ENCODE results near the gene HDAC4. TPM values are rescaled to one million over a fixed set of nuclear protein-coding genes. Genes with fewer than 3 reads are reported as not detected.

Gene HDAC4
- polyA plus RNA-seq, 1 donor (not counting 4 experiments of a cell fraction or from before 2014, with no cell fraction given), result 2.9 TPM

DNA sequence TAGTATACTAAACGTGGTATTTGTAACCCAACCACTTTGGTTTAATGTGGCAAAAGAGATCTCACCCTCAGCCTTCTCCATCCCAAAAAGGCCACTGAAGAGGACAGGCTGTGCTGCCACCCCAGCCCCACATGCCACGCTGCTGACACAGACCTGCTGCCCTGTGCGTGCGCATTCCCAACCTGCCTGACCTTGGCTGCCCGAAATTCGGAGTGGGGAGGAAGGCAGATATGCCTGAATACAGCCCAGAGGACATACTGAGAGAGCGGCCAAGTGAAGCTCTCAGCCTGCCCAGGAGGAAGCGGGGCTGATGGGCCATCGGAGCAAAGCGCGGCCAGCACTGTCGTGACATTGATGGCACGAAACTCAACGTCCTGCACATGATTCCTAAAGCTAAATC lies 70.0 kb downstream of the HDAC4 start:
- H3K36me3 ChIP-seq (ENCODE audit: control insufficient read depth in 2 of 2, extremely low read depth in 1 of 2, insufficient read depth in 2 of 2, low read length in 2 of 2), result no peaks in the 10 kb centered on the region
- DNase-seq (ENCODE audit: low read depth, low spot score) (no peak), FAIRE-seq (no peak)
- no peaks in the 10 kb centered on the region for H3K27me3 ChIP-seq (ENCODE audit: control insufficient read depth, extremely low read depth, insufficient read depth, low read length)
- H3K4me3 ChIP-seq (ENCODE audit: control insufficient read depth in 2 of 3, extremely low read depth in 1 of 3, insufficient read depth in 2 of 3, low read depth in 1 of 3, low read length in 3 of 3), result no peak overlapping the region
- TF ChIP-seq EZH2 (IDR thresholded peaks at IDR 0.05; ENCODE audit: low read length), result no peak
- TF ChIP-seq, protein P1, sequence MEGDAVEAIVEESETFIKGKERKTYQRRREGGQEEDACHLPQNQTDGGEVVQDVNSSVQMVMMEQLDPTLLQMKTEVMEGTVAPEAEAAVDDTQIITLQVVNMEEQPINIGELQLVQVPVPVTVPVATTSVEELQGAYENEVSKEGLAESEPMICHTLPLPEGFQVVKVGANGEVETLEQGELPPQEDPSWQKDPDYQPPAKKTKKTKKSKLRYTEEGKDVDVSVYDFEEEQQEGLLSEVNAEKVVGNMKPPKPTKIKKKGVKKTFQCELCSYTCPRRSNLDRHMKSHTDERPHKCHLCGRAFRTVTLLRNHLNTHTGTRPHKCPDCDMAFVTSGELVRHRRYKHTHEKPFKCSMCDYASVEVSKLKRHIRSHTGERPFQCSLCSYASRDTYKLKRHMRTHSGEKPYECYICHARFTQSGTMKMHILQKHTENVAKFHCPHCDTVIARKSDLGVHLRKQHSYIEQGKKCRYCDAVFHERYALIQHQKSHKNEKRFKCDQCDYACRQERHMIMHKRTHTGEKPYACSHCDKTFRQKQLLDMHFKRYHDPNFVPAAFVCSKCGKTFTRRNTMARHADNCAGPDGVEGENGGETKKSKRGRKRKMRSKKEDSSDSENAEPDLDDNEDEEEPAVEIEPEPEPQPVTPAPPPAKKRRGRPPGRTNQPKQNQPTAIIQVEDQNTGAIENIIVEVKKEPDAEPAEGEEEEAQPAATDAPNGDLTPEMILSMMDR (optimal IDR thresholded peaks at IDR 0.05 in 1 of 3, IDR thresholded peaks at IDR 0.05 in 1 of 3, conservative IDR thresholded peaks at IDR 0.05 in 1 of 3; ENCODE audit: extremely low read depth in 1 of 3, insufficient read depth in 2 of 3, low read length in 3 of 3), result no peak
- H3K9me1 ChIP-seq (ENCODE audit: control insufficient read depth, extremely low read depth, insufficient read depth, low read length), result no peaks in the 10 kb centered on the region
- no peaks in the 10 kb centered on the region for H3K9me3 ChIP-seq (ENCODE audit: control insufficient read depth, low read depth, low read length)
- H3K27ac ChIP-seq (ENCODE audit: control insufficient read depth, insufficient read depth, low read length), result no peak overlapping the region
- H2AFZ ChIP-seq (ENCODE audit: control insufficient read depth, low read length), result no peak overlapping the region
- dilution Hi-C loops (cut with MboI; ENCODE audit: extremely low pct_ligation_motif_present, low sequenced_read_pairs), result no loop called here
- peaks cover 7% of the 10 kb centered on the region for H4K20me1 ChIP-seq (ENCODE audit: control insufficient read depth, extremely low read depth, insufficient read depth, low read length)
- H3K4me2 ChIP-seq (ENCODE audit: control insufficient read depth, extremely low read depth, insufficient read depth, low read depth, low read length), result no peak overlapping the region
- peaks cover 2% of the 10 kb centered on the region for H3K79me2 ChIP-seq (ENCODE audit: control insufficient read depth, insufficient read depth, low read length)
- H3K9ac ChIP-seq (ENCODE audit: control insufficient read depth, extremely low read depth, insufficient read depth, low read length), result no peak overlapping the region
- H3K4me1 ChIP-seq (ENCODE audit: control insufficient read depth, extremely low read depth, insufficient read depth, low read length), result peaks cover 6% of the 10 kb centered on the region

DNA sequence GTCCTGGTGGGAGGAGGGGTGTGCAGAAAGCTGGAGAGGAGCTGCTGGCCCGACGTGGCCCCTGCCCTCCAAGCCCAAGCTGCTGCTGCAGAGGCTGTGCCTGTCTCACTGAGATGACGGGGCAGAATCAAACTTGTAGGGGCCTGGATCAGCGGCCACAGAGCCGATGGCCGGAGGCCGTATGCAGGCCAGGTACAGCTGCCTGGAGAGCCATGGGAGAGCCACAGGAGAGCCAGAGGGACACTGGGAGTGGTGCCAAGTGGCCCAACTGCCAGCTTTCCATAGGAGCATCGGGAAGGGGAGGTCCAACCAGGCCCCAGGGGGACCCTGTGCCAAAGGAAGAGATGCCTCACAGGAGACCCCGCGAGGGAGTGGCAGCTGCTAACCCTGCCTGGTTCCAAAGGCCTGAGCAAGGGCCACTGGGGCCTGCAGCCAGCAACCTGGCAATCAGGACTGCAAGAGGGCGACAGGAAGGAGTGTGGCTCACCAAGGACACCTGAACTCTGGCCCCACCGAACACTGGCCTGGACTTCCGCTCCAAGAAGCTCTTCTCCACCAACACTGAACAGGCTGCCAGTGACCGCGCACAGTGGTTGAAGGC lies 70.7 kb downstream of the HDAC4 start:
- FAIRE-seq (no peak), DNase-seq (ENCODE audit: low read depth, low spot score) (no peak)
- Histone ChIP-seq H2AFZ (ENCODE audit: control insufficient read depth, low read length) (no peak overlapping the region), H3K4me1 (ENCODE audit: control insufficient read depth, extremely low read depth, insufficient read depth, low read length) (peaks cover 6% of the 10 kb centered on the region), H4K20me1 (ENCODE audit: control insufficient read depth, extremely low read depth, insufficient read depth, low read length) (peaks cover 7% of the 10 kb centered on the region), H3K27ac (ENCODE audit: control insufficient read depth, insufficient read depth, low read length) (no peak overlapping the region), H3K27me3 (ENCODE audit: control insufficient read depth, extremely low read depth, insufficient read depth, low read length) (no peaks in the 10 kb centered on the region), H3K4me3 (ENCODE audit: control insufficient read depth in 2 of 3, extremely low read depth in 1 of 3, insufficient read depth in 2 of 3, low read depth in 1 of 3, low read length in 3 of 3) (no peak overlapping the region), H3K79me2 (ENCODE audit: control insufficient read depth, insufficient read depth, low read length) (peaks cover 2% of the 10 kb centered on the region), H3K9ac (ENCODE audit: control insufficient read depth, extremely low read depth, insufficient read depth, low read length) (no peak overlapping the region), H3K9me3 (ENCODE audit: control insufficient read depth, low read depth, low read length) (no peaks in the 10 kb centered on the region), H3K36me3 (ENCODE audit: control insufficient read depth in 2 of 2, extremely low read depth in 1 of 2, insufficient read depth in 2 of 2, low read length in 2 of 2) (no peaks in the 10 kb centered on the region), H3K9me1 (ENCODE audit: control insufficient read depth, extremely low read depth, insufficient read depth, low read length) (no peaks in the 10 kb centered on the region), H3K4me2 (ENCODE audit: control insufficient read depth, extremely low read depth, insufficient read depth, low read depth, low read length) (no peak overlapping the region)
- TF ChIP-seq, protein P1 (optimal IDR thresholded peaks at IDR 0.05 in 1 of 3, IDR thresholded peaks at IDR 0.05 in 1 of 3, conservative IDR thresholded peaks at IDR 0.05 in 1 of 3; ENCODE audit: extremely low read depth in 1 of 3, insufficient read depth in 2 of 3, low read length in 3 of 3), result no peak
- TF ChIP-seq EZH2 (IDR thresholded peaks at IDR 0.05; ENCODE audit: low read length), result no peak
- dilution Hi-C loops (cut with MboI; ENCODE audit: extremely low pct_ligation_motif_present, low sequenced_read_pairs), result no loop called here
